ENCODE measurements around the gene OCEL1. TPM values are rescaled to one million over a fixed set of nuclear protein-coding genes. Genes with fewer than 3 reads are reported as not detected.
"Not testable (repeated sequence)": the region's sequence is repeated elsewhere in the genome, so short reads cannot be mapped to it uniquely, and the experiment has no call there.

Gene OCEL1
- total RNA-seq, 1 experiment from 2014 or later, result 8.7 TPM

DNA sequence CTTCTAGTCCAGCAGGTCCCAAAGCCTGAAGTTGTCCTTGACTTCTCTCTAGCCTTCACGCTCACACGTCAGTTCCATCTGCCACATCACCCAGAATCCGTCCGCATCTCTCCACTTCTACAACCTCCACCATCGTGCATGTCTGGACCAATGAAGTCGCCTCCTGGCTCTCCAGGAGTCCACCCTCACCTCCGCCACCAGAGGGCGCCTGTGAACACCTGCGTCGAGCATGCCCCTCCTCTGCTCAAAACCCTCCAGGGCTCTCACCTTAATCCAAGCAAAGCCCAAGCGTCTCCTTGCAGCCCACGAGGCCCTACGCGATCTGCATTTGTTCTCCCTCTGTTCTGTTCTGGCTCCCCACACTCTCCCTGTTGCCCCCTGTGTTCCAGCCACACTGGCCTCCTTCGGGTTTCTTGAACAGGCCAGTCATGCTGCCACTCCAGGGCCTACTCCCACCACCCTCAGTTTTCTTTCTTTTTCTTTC lies 34.9 kb downstream of the OCEL1 start:
- DNase-seq (ENCODE audit: low spot score), result peak; percentile 80

- no peak for DNase-seq (ENCODE audit: low spot score)
Observed at GRCh38 chr19:17262557-17262956, 36.5 kb downstream of the OCEL1 start.

GRCh38 chr19:17263712-17264640 lies 38.0 kb downstream of the OCEL1 start:
- no peak for DNase-seq (ENCODE audit: low spot score)

GRCh38 chr19:17264641-17264979 lies 38.6 kb downstream of the OCEL1 start, which contains the start of gene USHBP1:
Gene USHBP1 (minus strand): TSS chr19:17264745. CDS start chr19:17264299, 446 bp downstream.
- DNase-seq (ENCODE audit: low spot score), result no peak

DNA sequence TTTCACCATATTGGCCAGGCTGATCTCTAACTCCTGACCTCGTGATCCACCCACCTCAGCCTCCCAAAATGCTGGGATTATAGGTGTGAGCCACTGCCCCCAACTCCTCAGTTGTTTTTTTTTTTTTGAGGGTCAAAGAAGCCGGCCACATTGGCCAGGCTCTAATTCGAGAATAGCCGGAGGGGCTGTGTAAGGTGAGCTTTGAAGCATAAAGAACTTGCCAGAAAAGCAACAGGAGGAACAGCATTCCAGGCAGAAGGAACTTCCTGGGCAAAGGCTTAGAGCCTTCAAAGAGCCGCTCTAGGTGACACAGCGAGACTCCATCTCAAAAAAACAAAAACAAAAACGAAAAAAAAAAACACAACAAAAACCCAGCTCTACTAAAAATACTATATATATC lies 40.0 kb downstream of the OCEL1 start:
- DNase-seq (ENCODE audit: low spot score), result no peak

GRCh38 chr19:17266589-17266974 lies 40.6 kb downstream of the OCEL1 start:
- DNase-seq (ENCODE audit: low spot score), result no peak

DNA sequence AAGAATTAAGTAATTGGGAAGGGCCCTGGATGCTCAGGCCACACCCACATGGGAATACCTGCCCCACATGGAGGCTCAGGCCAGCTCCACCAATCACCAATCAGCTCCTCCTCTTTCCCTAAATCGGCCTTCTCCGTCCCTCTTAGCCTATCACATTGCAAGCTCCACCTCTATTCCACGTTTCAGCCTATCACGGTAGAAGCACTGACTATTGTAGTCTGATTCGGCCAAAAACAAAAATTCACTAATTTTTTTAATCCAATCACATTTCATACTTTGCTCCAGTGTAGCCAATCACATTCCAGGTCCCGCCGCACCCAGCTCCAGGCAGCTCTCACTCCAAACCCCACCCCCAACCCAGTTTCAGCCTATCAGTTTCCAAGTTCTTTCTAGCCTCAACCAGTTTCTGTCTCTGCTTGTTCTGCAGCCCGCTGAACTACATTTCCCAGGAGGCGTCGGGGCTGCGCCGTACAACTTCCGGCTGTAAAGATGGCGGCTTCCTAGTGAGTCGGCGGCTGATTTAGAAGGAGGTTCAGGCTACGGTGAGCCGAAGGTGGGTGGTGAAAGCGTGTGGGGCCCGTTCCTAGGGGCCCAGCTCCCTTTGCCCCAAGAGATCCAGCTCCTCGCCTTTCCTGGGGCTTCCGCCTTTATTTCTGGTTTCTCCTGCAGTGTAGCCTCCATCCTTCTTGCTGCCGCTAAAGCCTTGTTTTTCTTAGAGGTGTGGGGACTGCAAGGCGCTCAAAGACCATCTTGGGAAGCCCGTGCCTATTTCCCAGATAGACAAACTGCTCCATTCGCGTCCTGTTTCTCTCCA lies 41.2 kb downstream of the OCEL1 start, which contains the start of gene BABAM1:
BABAM1 (plus strand) TSS at position 469 of the 814 bp plus-strand sequence. CDS start 1,364 bp downstream, outside the sequence.
- peak; percentile 92 for DNase-seq (ENCODE audit: low spot score)

- no peak for DNase-seq (ENCODE audit: low spot score)
Observed at GRCh38 chr19:17268754-17269153, 42.7 kb downstream of the OCEL1 start.

DNA sequence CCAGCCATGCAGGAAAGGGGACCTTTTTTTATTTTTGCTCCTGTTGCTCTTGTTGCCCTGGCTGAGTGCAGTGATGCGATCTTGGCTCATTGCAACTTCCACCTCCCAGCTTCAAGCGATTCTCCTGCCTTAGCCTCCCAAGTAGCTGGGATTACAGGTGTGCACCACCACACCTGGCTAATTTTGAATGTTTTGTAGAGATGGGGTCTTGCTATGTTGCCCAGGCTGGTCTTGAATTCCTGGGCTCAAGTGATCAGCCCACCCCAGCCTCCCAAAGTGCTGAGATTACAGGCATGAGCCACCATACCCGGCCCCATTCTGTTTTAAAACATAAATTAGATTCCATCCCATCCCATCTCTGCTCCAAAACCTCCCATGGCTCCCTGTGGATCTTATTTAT lies 48.9 kb downstream of the OCEL1 start:
- not testable (repeated sequence) for DNase-seq (ENCODE audit: low spot score)

- no peak for DNase-seq (ENCODE audit: low spot score)
Observed at GRCh38 chr19:17275441-17276175, 49.6 kb downstream of the OCEL1 start.

Other genes with a start within 250 kb of the OCEL1 start
- gene CPAMD8, start 199.4 kb upstream of the OCEL1 start, total RNA-seq (2014; rRNA removed; shearing (Covaris generic)), result not detected in 2 replicates
- gene HAUS8, start 150.8 kb upstream of the OCEL1 start, total RNA-seq (2014; rRNA removed; shearing (Covaris generic)), result 9.1 and 11.7 TPM in 2 replicates
- gene MYO9B, start 150.4 kb upstream of the OCEL1 start, total RNA-seq (2014; rRNA removed; shearing (Covaris generic)), result 63.4 and 67.9 TPM in 2 replicates
- 27.6 and 29.1 TPM in 2 replicates for gene USE1, start 10.9 kb upstream of the OCEL1 start, total RNA-seq (2014; rRNA removed; shearing (Covaris generic))
- 265 and 297 TPM in 2 replicates for gene NR2F6, start 19.7 kb downstream of the OCEL1 start, total RNA-seq (2014; rRNA removed; shearing (Covaris generic))
- gene USHBP1, start 38.5 kb downstream of the OCEL1 start, total RNA-seq (2014; rRNA removed; shearing (Covaris generic)), result 0.08 TPM in 1 of 2 replicates, not detected in the other
- gene BABAM1, start 41.2 kb downstream of the OCEL1 start, total RNA-seq (2014; rRNA removed; shearing (Covaris generic)), result 79.8 and 98.6 TPM in 2 replicates
- gene ANKLE1, start 55.7 kb downstream of the OCEL1 start, total RNA-seq (2014; rRNA removed; shearing (Covaris generic)), result 0.08 and 1.4 TPM in 2 replicates
- gene ABHD8, start 77.2 kb downstream of the OCEL1 start, total RNA-seq (2014; rRNA removed; shearing (Covaris generic)), result 3.4 and 5.3 TPM in 2 replicates
- gene MRPL34, start 79.6 kb downstream of the OCEL1 start, total RNA-seq (2014; rRNA removed; shearing (Covaris generic)), result 94.6 and 106 TPM in 2 replicates
- 24.6 and 32.4 TPM in 2 replicates for gene DDA1, start 83.3 kb downstream of the OCEL1 start, total RNA-seq (2014; rRNA removed; shearing (Covaris generic))
- gene ANO8, start 108.6 kb downstream of the OCEL1 start, total RNA-seq (2014; rRNA removed; shearing (Covaris generic)), result 2.2 and 2.4 TPM in 2 replicates
- gene GTPBP3, start 111.3 kb downstream of the OCEL1 start, total RNA-seq (2014; rRNA removed; shearing (Covaris generic)), result 40.0 and 64.4 TPM in 2 replicates
- not detected in 2 replicates for gene PLVAP, start 151.1 kb downstream of the OCEL1 start, total RNA-seq (2014; rRNA removed; shearing (Covaris generic))
- 0.81 and 1.6 TPM in 2 replicates for gene CCDC194, start 168.0 kb downstream of the OCEL1 start, total RNA-seq (2014; rRNA removed; shearing (Covaris generic))
- gene BST2, start 179.4 kb downstream of the OCEL1 start, total RNA-seq (2014; rRNA removed; shearing (Covaris generic)), result 134 and 172 TPM in 2 replicates
- gene MVB12A, start 193.8 kb downstream of the OCEL1 start, total RNA-seq (2014; rRNA removed; shearing (Covaris generic)), result 59.0 and 77.0 TPM in 2 replicates
- gene TMEM221, start 222.4 kb downstream of the OCEL1 start, total RNA-seq (2014; rRNA removed; shearing (Covaris generic)), result not detected in 2 replicates
- gene NXNL1, start 234.7 kb downstream of the OCEL1 start, total RNA-seq (2014; rRNA removed; shearing (Covaris generic)), result not detected in 2 replicates
- 2.6 and 3.1 TPM in 2 replicates for gene SLC27A1, start 244.3 kb downstream of the OCEL1 start, total RNA-seq (2014; rRNA removed; shearing (Covaris generic))